Measurements from ENCODE around the gene WBP1.

Gene WBP1

GRCh38 chr2:74458132-74458937 is at the start of gene WBP1:
Gene WBP1, plus strand, starts transcription at chr2:74458438. Its CDS starts 165 bp downstream, at chr2:74458603.
- no peaks in the 10 kb centered on the region for H3K27me3 ChIP-seq (ENCODE audit: control insufficient read depth, insufficient read depth, low read length)
- H3K4me3 ChIP-seq (ENCODE audit: low read length): peak within 1 kb of the TSS; percentile 86
- H3K4me1 ChIP-seq (ENCODE audit: control insufficient read depth, insufficient read depth, low read length): peaks cover 34% of the 10 kb centered on the region

DNA sequence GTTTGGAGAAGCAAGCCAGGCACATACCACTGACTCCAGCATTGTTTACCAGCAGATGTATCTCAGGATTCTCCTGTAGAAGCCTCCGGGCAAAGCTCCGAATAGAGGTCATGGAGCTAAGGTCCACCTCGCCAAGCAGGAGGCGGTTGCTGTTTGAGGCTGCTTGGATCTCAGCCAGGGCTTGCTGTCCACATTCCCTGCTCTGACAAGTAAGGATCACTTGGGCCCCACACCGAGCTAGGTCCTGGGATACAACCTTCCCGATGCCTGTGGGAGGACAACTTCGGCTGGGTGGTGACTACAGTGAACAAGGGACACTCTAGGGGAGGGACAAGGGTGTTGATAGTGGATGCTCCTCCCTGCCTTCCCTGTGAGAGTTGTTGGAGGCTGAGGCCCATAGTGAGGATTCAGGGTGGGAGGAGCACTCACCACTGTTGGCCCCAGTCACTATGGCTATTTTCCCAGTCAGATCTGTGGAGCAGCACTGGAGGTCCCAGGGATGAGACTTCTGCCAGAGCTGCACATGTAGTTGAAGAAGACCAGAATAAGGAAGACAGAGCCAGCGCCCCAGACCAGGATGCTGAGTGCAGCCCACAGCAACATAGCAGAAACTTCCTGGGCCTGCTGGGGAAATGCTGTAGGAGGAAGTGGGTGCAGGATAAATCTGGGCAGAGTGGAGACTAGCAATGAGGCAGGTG is 45.1 kb upstream of the WBP1 start:
- Histone ChIP-seq H3K9ac (ENCODE audit: low read length) (peak overlapping the region; percentile 76), H3K4me3 (ENCODE audit: low read length) (peak overlapping the region; percentile 38), H3K27me3 (ENCODE audit: control insufficient read depth, insufficient read depth, low read length) (peaks cover 10% of the 10 kb centered on the region), H3K9me3 (ENCODE audit: control insufficient read depth, low read length) (no peaks in the 10 kb centered on the region), H3K4me1 (ENCODE audit: control insufficient read depth, insufficient read depth, low read length) (peaks cover 32% of the 10 kb centered on the region), H3K36me3 (ENCODE audit: control insufficient read depth, insufficient read depth, low read length) (no peaks in the 10 kb centered on the region)

More at GRCh38 chr2:74458132-74458937, at the start of gene WBP1:
- H3K9ac ChIP-seq (ENCODE audit: low read length): peak within 1 kb of the TSS; percentile 92
- no peaks in the 10 kb centered on the region for H3K36me3 ChIP-seq (ENCODE audit: control insufficient read depth, insufficient read depth, low read length)
- H3K9me3 ChIP-seq (ENCODE audit: control insufficient read depth, low read length): no peaks in the 10 kb centered on the region

DNA sequence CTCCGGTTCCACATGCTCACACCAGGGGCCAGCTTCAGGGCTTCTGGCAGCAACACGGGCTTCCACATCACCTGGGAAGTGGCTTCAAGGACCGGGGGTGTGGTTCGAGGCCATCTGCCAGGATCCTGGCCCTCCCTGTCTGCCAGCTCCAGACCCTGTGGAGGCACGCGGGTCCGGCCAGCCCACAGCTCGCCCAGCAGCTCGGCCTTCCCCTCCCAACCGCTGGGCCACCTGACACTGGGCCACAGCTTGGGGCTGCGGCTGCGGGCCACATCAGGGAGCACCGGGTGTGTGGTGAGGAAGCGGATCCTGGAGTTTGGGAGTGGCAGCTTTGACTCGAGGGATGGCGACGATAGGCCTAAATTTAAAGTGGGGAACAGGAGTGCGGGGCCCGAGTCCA is 43.8 kb upstream of the WBP1 start:
- H3K27me3 ChIP-seq (ENCODE audit: control insufficient read depth, insufficient read depth, low read length): peaks cover 10% of the 10 kb centered on the region
- H3K4me1 ChIP-seq (ENCODE audit: control insufficient read depth, insufficient read depth, low read length): peaks cover 32% of the 10 kb centered on the region
- no peaks in the 10 kb centered on the region for H3K36me3 ChIP-seq (ENCODE audit: control insufficient read depth, insufficient read depth, low read length)
- H3K4me3 ChIP-seq (ENCODE audit: low read length): peak overlapping the region; percentile 38
- H3K9me3 ChIP-seq (ENCODE audit: control insufficient read depth, low read length): no peaks in the 10 kb centered on the region
- peak overlapping the region; percentile 76 for H3K9ac ChIP-seq (ENCODE audit: low read length)

GRCh38 chr2:74414881-74415761 is 43.1 kb upstream of the WBP1 start:
- Histone ChIP-seq H3K36me3 (ENCODE audit: control insufficient read depth, insufficient read depth, low read length) (no peaks in the 10 kb centered on the region), H3K9ac (ENCODE audit: low read length) (peak overlapping the region; percentile 76), H3K27me3 (ENCODE audit: control insufficient read depth, insufficient read depth, low read length) (peaks cover 10% of the 10 kb centered on the region), H3K4me1 (ENCODE audit: control insufficient read depth, insufficient read depth, low read length) (peaks cover 32% of the 10 kb centered on the region), H3K4me3 (ENCODE audit: low read length) (peak overlapping the region; percentile 27), H3K9me3 (ENCODE audit: control insufficient read depth, low read length) (no peaks in the 10 kb centered on the region)

DNA sequence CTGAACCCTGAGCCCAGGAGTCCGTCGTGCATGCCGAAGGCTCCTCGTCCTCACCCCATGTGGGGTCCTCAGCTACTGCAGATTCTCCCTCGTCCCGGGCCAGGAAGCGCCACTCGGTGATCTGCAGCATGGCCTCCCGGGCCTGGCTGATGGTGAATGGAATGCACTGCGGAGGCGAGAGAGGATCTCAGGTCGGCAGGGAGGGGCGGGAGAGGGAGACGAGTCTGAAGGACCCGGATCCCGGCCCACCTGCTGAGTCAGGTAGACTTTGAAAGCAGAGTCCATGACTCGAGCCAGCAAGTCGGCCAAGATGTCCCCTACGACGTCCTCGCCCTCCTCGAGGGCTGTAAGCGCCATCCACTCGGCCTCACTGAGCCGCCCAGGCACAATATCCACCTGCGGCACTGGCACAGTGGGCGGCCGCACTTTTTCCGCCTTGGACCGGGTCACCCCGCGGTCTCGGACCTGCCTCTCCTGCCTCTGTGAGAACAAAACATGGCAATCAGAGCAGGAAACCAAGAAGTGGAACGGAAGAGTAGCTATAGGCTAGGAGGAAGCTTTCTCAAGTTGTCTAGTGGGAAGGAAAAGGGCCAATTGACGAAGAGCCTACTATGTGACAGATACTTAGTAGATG is 42.4 kb upstream of the WBP1 start:
- Histone ChIP-seq H3K36me3 (ENCODE audit: control insufficient read depth, insufficient read depth, low read length) (no peaks in the 10 kb centered on the region), H3K27me3 (ENCODE audit: control insufficient read depth, insufficient read depth, low read length) (peaks cover 10% of the 10 kb centered on the region), H3K4me3 (ENCODE audit: low read length) (peak overlapping the region; percentile 27), H3K4me1 (ENCODE audit: control insufficient read depth, insufficient read depth, low read length) (peaks cover 34% of the 10 kb centered on the region), H3K9me3 (ENCODE audit: control insufficient read depth, low read length) (no peaks in the 10 kb centered on the region), H3K9ac (ENCODE audit: low read length) (peak overlapping the region; percentile 76)

GRCh38 chr2:74416778-74417177 is 41.5 kb upstream of the WBP1 start:
- Histone ChIP-seq H3K4me1 (ENCODE audit: control insufficient read depth, insufficient read depth, low read length) (peaks cover 41% of the 10 kb centered on the region), H3K9me3 (ENCODE audit: control insufficient read depth, low read length) (no peaks in the 10 kb centered on the region), H3K4me3 (ENCODE audit: low read length) (no peak overlapping the region), H3K9ac (ENCODE audit: low read length) (no peak overlapping the region), H3K27me3 (ENCODE audit: control insufficient read depth, insufficient read depth, low read length) (peaks cover 10% of the 10 kb centered on the region), H3K36me3 (ENCODE audit: control insufficient read depth, insufficient read depth, low read length) (no peaks in the 10 kb centered on the region)

DNA sequence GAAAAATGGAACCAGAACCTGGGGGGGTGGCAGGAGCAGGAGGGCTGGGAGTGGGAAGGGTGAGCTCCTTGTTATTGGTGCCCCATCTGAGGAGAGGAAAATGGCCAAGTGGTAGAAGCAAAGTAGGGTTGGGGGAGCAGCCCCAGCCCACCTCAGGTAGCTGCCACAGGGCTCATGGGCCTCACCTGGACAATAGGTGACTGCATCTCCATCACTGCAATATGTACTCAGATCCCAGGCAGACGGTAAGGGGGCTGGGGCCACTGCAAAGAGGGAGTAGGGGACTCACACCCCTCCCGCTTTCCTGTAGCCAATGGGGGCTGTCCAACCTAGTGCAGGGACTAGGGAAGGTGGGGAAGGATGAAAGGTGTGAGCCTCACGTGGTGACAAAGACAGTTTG is 41.0 kb upstream of the WBP1 start:
- no peak overlapping the region for H3K9ac ChIP-seq (ENCODE audit: low read length)
- peaks cover 45% of the 10 kb centered on the region for H3K4me1 ChIP-seq (ENCODE audit: control insufficient read depth, insufficient read depth, low read length)
- H3K27me3 ChIP-seq (ENCODE audit: control insufficient read depth, insufficient read depth, low read length): peaks cover 10% of the 10 kb centered on the region
- no peaks in the 10 kb centered on the region for H3K36me3 ChIP-seq (ENCODE audit: control insufficient read depth, insufficient read depth, low read length)
- no peak overlapping the region for H3K4me3 ChIP-seq (ENCODE audit: low read length)
- H3K9me3 ChIP-seq (ENCODE audit: control insufficient read depth, low read length): no peaks in the 10 kb centered on the region

GRCh38 chr2:74417763-74418162 is 40.5 kb upstream of the WBP1 start:
- H3K9ac ChIP-seq (ENCODE audit: low read length): no peak overlapping the region
- peaks cover 45% of the 10 kb centered on the region for H3K4me1 ChIP-seq (ENCODE audit: control insufficient read depth, insufficient read depth, low read length)
- no peaks in the 10 kb centered on the region for H3K9me3 ChIP-seq (ENCODE audit: control insufficient read depth, low read length)
- H3K4me3 ChIP-seq (ENCODE audit: low read length): no peak overlapping the region
- no peaks in the 10 kb centered on the region for H3K36me3 ChIP-seq (ENCODE audit: control insufficient read depth, insufficient read depth, low read length)
- H3K27me3 ChIP-seq (ENCODE audit: control insufficient read depth, insufficient read depth, low read length): peaks cover 10% of the 10 kb centered on the region

DNA sequence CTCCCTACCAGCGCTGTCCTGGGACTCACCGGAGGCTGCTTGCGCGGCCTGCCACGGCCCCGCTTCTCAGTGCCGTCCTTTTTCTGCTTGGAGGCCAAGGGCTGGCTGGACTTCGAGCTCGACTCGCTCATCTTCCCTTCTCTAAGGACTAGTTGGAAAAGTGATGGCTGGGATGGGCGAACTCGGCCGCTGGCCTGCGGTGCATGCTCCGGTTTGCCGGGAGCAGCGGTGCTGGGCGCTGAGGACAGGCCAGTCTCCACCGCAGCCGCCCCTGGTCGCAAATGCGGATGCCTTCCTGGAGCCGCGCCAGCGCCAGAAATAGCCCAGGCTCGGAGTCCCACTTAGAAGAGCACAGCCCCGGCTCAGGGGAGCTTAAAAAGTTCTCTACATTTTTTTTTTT is 39.9 kb upstream of the WBP1 start:
- no peaks in the 10 kb centered on the region for H3K9me3 ChIP-seq (ENCODE audit: control insufficient read depth, low read length)
- H3K27me3 ChIP-seq (ENCODE audit: control insufficient read depth, insufficient read depth, low read length): peaks cover 10% of the 10 kb centered on the region
- no peak overlapping the region for H3K4me3 ChIP-seq (ENCODE audit: low read length)
- H3K36me3 ChIP-seq (ENCODE audit: control insufficient read depth, insufficient read depth, low read length): no peaks in the 10 kb centered on the region
- peaks cover 42% of the 10 kb centered on the region for H3K4me1 ChIP-seq (ENCODE audit: control insufficient read depth, insufficient read depth, low read length)
- H3K9ac ChIP-seq (ENCODE audit: low read length): no peak overlapping the region

- H3K36me3 ChIP-seq (ENCODE audit: control insufficient read depth, insufficient read depth, low read length): no peaks in the 10 kb centered on the region
- H3K4me3 ChIP-seq (ENCODE audit: low read length): no peak overlapping the region
- no peak overlapping the region for H3K9ac ChIP-seq (ENCODE audit: low read length)
- peaks cover 10% of the 10 kb centered on the region for H3K27me3 ChIP-seq (ENCODE audit: control insufficient read depth, insufficient read depth, low read length)
- no peaks in the 10 kb centered on the region for H3K9me3 ChIP-seq (ENCODE audit: control insufficient read depth, low read length)
- H3K4me1 ChIP-seq (ENCODE audit: control insufficient read depth, insufficient read depth, low read length): peaks cover 32% of the 10 kb centered on the region
These were observed 38.9 kb upstream of the WBP1 start for GRCh38 chr2:74419345-74419744.

GRCh38 chr2:74420006-74420405 is 38.2 kb upstream of the WBP1 start:
- H3K9me3 ChIP-seq (ENCODE audit: control insufficient read depth, low read length): no peaks in the 10 kb centered on the region
- H3K27me3 ChIP-seq (ENCODE audit: control insufficient read depth, insufficient read depth, low read length): peaks cover 8% of the 10 kb centered on the region
- peaks cover 26% of the 10 kb centered on the region for H3K4me1 ChIP-seq (ENCODE audit: control insufficient read depth, insufficient read depth, low read length)
- no peak overlapping the region for H3K9ac ChIP-seq (ENCODE audit: low read length)
- H3K4me3 ChIP-seq (ENCODE audit: low read length): no peak overlapping the region
- no peaks in the 10 kb centered on the region for H3K36me3 ChIP-seq (ENCODE audit: control insufficient read depth, insufficient read depth, low read length)

Measured in mucosa of stomach (tissue), 1 donor.